ENCODE measurements around the gene SGF29. TPM values are rescaled to one million over a fixed set of nuclear protein-coding genes. Genes with fewer than 3 reads are reported as not detected.

Gene SGF29
- total and polyA plus RNA-seq, 2 experiments from 2014 or later = 10.0 to 17.6 TPM

- Histone ChIP-seq H3K27ac (ENCODE audit: low read depth) (no peak overlapping the region), H3K4me2 (no peak overlapping the region), H3K79me2 (replicated peaks; ENCODE audit: insufficient read depth) (no peaks in the 10 kb centered on the region), H3F3A (replicated peaks; ENCODE audit: low read depth) (no peaks in the 10 kb centered on the region), H3K4me1 (ENCODE audit: insufficient read depth) (peaks cover 6% of the 10 kb centered on the region), H3K27me3 (ENCODE audit: insufficient read depth) (no peaks in the 10 kb centered on the region), H3K9me2 (ENCODE audit: insufficient read depth) (0 out of 2 replicates have a peak, but pooled peaks cover 2% of the 10 kb centered on the region), H3K36me3 (ENCODE audit: insufficient read depth) (no peaks in the 10 kb centered on the region), H4K20me1 (replicated peaks; ENCODE audit: insufficient read depth) (no peaks in the 10 kb centered on the region; the same call in 1 of the 2 replicates), H3K4me3 (no peak overlapping the region), H2AFZ (no peak overlapping the region)
- DNase-seq (ENCODE audit: low spot score) (no peak), ATAC-seq (no peak)
- no peaks in the 10 kb centered on the region; the same call in 2 of the 3 replicates for H3K36me3 Mint-ChIP-seq (ENCODE audit: low read depth)
- H3K4me3 Mint-ChIP-seq = no peak overlapping the region
- H3K27me3 Mint-ChIP-seq (ENCODE audit: insufficient read depth, low read depth, poor library complexity) = peaks cover 9% of the 10 kb centered on the region
- peaks cover 30% of the 10 kb centered on the region for H3K4me1 Mint-ChIP-seq
- H3K27ac Mint-ChIP-seq = no peak overlapping the region
- no peaks in the 10 kb centered on the region for H3K9me3 Mint-ChIP-seq
- TF ChIP-seq NANOG (IDR thresholded peaks at IDR 0.05; ENCODE audit: borderline replicate concordance) (no peak), CTCF (conservative IDR thresholded peaks at IDR 0.05; ENCODE audit: low read depth in 2 of 2) (no peak), ZNF114 (CRISPR knock-in tag; IDR thresholded peaks at IDR 0.05) (no peak), CREB1 (CRISPR knock-in tag; IDR thresholded peaks at IDR 0.05; ENCODE audit: low read depth) (no peak), ETS1 (IDR thresholded peaks at IDR 0.05) (no peak), JUNB (IDR thresholded peaks at IDR 0.05; ENCODE audit: unreplicated experiment) (no peak), EZH2phosphoT487 (IDR thresholded peaks at IDR 0.05; ENCODE audit: unreplicated experiment) (no peak), ZNF331 (CRISPR knock-in tag; IDR thresholded peaks at IDR 0.05; ENCODE audit: low read depth) (no peak), REST (IDR thresholded peaks at IDR 0.05; ENCODE audit: unreplicated experiment) (no peak), EZH2 (IDR thresholded peaks at IDR 0.05; ENCODE audit: low read depth, unreplicated experiment) (no peak), ZNF462 (CRISPR knock-in tag; IDR thresholded peaks at IDR 0.05) (no peak), STAT1 (IDR thresholded peaks at IDR 0.05; ENCODE audit: unreplicated experiment) (no peak), POLR2AphosphoS5 (IDR thresholded peaks at IDR 0.05; ENCODE audit: low read depth) (no peak)
Measured at GRCh38 chr16:28575446-28576109, 21.9 kb downstream of the SGF29 start.

All from GM23338 (cell line).